NCI-H2227 (cell line): ENCODE results near the gene MYO5C.

Experiments
- DNase-seq: peaks from one replicate; lab custom pipeline; 2025; ENCODE audit not compliant: unreplicated experiment; lab: John Stamatoyannopoulos, UW

MYO5C gene

DNA sequence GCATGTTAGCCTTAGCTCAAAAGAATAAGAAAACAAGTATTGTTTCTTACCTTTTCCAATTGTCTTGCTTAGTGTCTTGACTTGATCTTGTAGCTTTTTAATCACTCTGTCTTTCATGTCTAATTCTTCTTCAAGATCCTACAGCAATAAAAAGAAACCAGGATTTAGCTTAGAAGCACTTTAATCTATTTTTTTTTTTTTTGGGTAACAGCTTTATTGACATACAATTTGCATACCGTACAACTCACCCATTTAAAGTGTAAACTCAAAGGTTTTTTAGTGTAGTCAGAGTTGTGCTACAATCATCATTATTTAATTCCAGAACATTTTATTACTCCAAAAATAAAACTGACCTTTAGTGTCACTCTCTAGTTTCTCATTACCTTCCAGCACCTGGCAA, 81.1 kb downstream of the MYO5C start:
- DNase-seq = no peak

DNA sequence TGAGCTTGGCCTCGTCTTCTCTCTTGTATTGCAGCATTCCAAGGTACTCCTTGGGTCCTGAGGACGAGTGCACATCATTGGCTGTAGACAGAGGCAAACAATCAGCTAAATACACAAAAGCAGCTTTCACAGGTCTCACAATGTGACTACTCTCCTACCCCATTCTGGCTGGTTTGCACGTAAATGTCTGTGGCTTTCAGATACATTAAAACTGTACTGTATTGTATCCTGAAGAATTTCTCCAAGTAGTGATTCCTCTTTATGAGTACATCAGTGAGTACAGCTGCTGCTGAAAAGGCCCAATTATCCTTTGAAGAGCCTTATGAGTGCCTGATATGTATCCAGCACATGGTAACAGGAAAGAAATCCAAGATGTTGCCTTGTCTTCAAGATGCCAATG, 82.4 kb downstream of the MYO5C start:
- DNase-seq = no peak

DNA sequence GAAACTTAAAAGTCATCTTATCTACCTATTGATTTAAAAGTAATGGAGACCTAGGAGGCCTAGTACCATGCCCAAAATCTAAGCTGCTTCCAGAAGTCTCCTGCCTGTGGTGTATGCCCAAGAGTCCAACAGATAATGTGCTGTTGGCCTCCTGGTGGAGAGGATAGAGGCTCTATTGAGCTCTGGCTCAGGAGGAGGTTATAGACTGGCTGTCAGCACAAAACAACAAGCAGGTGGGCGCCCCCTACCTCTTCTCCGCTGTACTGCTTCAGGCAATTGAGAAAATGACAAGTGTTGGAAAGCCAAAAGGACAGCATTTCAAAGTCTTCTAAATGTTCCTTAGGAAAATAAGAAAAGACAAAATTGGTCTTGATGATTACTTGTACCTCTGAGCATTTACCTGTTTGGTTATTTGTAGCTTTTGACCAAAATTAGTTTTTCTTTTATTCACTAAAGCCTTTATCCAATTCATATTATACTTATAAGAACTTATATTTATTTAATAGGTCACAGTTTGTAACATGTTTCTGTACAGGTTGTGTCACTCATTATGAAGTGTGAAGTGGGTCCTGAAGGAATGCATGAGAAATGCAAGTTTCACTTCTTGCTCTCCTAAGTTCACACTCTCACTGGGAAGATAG, 87.2 kb downstream of the MYO5C start:
- peak; percentile 46 for DNase-seq

DNA sequence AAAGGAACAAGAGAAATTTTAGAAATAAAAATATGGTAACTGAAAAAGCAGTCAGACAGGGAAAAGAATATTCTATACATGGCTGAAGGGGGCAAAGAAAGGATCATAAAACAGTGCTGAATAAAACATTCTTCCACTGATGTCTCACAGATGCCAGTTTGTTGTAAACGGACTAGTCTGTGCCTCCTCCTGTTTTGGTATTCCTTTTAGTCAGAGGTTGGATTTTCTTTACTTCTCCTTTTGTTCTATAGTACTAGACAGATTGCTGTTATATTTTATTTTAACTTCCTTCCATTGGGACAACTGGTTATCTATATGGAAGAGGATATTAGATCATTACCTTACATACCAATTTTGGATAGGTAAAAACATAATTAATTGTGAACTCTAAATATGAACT, 88.4 kb downstream of the MYO5C start:
- no peak for DNase-seq

DNA sequence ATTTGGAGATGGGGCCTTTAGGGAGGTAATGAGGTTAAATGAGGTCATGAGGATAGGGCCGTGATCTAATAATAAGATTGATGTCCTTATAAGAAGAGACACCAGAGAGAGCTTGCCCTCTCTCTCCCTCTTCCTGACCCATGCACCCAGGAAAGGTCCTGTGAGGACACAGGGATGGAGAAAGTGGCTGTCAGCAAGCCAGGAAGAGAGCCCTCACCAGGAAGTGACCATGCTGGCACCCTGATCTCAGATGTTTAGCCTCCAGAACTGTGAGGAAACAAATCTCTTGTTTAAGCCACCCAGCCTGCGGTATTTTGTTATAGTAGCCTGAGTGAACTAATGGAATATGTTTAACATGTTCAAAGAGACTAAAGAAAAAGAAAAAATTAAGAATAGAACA, 89.2 kb downstream of the MYO5C start:
- DNase-seq = no peak

DNA sequence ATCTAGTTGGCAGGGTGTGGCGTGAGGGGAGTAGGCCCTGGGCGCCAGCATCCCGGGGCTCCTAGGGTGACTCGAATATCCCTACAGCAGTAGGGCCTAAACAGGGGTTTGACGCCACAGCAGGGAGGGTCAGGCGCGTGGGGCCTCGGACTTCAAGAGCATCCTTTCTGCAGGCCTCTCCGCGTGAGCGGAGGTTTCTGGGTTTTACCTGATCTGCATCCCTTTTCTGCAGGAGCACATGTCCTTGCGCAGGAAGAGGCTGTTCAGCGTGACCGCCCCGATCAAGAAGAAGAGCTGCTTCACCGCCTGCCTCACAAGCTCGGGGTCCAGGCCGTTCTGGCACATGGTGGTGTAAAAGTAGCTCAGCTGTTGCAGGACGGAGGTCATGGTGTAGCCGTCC, 90.9 kb downstream of the MYO5C start:
- no peak for DNase-seq

DNA sequence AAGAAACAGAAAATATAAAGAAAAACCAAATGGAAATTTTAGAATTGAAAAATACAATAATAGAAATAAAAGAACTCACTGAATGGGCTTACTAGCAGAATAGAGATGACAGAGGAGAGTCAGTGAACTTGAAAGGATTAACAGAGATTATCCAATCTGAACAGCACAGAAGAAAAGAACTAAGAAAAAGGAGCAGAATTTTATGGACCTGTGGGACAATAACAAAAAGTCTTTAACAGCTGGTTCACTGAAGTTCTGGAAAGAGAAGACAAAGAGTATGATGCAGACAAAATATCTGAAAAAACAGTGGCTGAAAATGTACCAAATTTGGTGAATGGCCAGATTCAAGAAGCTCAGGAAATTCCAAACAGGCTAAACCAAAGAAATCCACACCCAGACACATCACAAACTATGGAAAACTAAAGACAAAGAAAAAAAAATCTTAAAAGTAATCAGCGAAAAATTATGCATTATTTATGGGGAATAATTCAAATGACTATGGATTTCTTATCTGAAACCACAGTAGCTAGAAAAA, 94.7 kb downstream of the MYO5C start:
- DNase-seq = no peak

DNA sequence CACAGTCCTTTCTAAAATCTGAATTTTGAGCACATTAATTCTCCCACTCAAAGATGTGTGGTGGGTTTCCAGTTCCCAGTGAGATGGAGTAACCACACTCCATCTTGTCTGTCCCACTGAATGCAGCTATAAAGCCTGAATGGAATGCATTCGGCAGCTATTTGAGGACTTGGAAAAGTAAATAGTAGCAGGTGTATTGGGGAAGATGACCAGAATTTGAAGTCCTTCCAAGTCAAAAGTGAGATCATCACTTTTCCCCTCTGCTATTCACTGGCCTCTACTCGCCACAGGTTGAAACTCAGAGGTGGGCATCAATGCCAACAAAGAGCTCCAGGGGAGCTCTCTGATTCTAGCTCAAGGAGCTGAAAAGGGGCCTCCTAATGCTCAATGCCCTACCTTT, 96.3 kb downstream of the MYO5C start:
- DNase-seq = no peak

DNA sequence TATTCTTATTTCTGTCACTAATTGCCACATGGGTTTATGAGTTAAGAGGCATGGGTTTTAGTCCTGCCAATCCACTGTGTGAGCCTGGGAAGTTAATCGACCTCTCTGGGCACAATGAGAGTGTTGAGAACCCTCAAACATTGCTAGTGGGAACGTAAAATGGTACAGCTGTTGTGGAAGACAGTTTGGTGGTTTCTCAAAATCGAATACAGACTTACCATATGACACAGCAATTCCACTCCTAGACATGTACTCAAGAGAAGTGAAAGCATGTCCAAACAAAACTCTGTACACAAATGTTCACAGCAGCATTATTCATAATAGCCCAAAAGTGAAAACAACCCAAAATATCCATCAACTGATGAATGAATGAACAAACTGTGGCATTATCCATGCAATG, 98.7 kb downstream of the MYO5C start:
- no peak for DNase-seq

DNA sequence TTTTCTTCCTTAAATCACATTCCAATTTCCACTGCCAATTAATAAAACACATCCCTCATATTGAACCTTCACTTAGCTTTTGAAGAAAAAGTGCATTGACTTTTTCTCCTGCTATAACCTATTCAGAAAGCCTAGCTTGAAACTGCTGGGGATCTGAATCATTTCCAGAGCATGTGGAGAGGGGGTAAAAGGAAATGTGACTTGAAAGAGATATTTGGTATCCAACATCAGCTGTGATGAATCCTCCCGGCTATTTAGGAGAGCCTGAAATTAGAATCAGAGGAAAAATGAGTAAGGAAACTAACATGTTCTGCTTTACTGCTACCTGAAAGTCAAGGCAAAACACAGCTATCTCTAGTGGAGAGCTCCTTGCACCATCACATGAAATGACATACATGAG, 101.8 kb downstream of the MYO5C start:
- DNase-seq = no peak

DNA sequence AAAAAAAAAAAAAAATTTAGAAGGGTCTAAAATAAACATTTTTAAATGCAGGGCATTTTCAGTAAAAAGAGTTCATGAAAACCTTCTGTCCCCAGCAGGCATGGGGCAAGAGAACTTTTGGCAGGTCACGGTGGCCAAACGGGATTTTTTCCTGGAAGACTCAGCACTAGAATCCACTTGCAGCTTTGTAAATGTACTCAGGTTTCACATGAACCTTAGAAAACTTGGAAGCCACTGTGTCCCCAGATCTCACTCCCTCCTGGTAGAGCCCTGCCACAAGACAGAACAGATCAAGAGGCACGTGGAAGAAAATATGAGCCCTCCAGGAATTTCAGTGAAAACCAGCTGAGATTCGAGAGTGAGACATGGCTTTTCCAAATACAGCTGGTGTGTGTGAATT, 102.3 kb downstream of the MYO5C start:
- DNase-seq = no peak

DNA sequence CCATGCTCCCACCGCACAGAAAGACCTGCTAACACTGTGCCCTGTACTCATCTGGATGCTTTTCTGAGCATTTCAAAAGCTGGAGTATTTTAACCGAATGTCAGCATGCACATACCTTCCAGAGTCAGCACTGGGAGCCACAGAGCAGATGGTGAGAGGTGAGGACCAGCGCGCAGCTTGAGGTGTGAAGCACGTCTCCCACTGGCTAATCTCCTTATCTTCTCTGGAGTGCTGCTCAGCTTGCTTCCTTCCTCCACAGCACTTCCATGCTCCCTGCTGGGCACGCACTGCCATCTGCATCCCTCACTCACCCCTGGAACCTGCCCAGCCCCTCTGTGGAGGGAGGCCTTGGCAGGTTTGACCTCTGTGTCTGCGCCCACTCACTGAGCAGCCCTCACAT, 104.4 kb downstream of the MYO5C start, which contains the start of gene GNB5:
TSS of gene GNB5 (minus strand) at position 186 of the 400 bp plus-strand sequence. CDS start 6,716 bp downstream, outside the sequence.
- DNase-seq = no peak

DNA sequence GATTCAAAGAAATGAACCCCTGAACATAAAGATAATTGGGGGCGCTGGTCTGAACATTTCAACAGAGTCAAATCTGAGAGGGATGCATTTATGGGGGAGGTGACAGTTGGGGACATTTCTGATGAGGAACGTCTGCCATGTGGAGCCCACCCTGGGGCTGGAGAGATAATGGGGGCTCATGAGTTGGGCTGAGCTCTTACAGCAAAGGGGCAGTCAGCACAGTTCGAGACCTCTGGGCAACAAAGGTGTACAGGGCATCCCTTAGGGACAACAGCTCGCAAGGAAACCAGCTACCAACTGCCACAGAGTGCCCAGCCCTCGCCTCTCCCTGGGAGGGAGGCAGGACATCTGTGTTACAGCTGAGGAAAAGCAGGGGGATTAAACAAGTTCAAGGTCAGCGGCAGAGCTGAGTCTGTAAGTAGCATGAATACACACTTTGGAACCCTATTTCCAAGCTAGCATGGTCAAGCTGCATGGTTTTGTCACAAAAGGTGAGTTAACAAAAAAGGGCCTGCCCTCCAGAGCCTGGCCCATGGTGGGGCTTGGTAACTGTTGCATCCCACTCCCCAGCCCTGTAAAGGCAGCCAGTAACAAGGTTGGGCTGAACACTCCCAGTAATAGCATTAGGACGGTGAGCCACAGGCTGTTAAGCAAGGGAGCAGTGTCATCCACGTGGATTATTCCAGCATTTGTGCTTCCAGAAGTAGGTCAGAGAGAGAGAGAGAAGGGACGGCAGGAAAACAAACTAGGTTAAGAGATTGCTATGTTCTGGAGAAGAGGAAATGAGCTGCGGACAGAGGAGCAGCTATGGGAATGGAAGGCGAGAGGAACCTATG, 108.7 kb downstream of the MYO5C start:
- DNase-seq = no peak

DNA sequence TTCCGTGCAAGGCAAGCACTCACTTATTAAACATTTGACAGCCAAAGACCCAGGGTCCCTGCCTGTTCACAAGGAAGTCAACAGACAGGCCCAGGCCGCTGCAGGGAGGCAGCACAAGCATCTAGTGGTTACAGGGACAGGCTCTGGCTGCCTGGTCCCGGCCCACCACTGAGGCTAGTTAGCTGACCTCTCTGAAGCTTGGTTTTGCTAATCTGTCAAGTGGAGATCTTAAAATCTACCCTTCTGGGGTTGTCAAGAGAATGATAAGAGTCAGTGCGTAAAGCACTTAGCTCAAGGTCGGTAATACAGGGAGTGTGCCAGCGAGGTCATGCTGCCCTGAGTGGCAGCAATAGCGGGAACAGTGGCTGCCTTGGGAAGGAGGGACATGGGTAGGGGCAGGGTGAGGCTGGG, 110.4 kb downstream of the MYO5C start:
- no peak for DNase-seq

DNA sequence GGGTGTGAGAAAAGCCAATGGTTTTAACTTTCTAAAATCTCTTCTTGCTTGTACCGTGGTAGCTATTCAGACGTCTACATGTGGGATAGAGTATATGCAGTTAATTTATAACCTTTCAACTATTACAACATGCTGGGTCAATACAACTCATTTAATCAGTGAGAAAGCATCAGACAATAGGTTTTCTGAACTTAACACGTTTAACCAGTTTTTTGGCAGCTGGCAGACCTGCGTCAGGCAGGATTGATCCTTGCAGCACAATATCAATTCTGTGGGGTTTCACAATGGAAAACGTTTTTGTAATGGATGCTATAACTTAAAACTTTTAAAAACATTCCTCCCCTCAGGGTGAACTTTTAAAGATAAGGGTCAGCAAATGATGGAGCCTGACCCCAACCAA, 110.9 kb downstream of the MYO5C start:
- no peak for DNase-seq

DNA sequence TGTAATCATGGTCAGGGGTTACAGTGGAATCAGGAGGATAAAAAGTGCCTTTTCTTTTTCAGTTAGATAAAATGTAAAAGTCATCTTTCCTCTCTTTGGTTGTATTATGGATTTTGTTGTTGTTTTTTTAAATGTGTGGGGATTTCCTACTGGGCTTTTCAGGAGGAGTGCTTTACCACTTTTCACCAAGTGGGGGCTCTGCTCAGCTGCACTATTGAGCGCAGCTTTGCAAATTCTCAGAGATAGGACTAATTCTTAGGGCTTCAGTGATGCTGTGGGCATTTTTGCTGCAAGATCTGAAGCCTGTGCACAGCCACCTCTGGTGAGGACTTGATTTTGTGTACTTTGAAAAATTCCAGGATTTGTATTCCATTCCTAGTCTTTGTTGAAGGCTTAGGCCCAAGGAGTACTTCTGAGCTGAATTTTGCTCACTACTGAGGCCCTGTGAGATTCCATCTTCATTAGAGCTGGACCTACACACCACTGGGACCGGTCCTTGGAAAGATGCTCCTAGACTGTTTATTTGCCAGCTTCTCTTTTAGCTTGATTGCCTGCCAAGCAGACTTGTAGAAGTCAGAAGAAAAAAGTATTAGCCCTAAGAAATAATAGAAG, 111.9 kb downstream of the MYO5C start:
- peak; percentile 14 for DNase-seq

DNA sequence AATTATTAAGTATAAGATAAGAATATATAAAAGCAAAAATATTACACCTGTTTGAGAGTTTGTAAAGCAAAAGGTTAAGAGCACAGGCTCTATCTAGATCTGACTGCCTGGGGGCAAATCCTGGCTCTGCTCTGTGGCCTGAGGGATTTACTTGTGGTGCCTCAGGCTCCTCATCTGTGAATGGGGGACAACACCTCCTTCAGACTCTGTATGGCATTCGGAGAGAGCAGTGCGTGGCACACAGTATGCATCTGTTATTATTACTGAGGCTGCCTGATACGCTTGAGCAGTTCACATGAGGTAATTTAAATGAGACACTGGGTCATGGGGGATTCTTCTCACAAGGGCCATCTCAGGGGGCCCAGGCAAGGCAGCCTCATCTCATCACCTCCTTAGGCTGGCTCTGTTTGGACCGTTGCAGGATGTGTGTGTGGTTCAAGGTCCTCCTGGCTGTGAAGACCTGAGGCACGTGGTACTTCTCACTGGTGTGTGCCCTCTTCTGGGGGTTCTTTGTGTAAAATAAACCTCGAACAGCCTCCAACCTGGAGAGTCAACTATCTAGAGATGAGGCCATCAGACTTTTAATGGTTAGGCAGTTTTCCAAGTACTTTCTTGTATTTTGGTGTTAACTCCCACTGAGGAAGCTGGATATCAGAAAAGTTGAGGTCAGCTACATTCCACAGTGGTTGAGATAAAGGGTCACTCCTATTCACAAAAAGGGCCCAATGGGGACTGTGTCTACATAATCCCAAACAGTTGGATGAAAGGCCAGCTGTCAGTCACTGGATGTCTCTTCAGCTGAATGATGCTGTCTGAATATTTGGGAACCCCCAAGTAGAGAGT, 113.4 kb downstream of the MYO5C start:
- DNase-seq = no peak

DNA sequence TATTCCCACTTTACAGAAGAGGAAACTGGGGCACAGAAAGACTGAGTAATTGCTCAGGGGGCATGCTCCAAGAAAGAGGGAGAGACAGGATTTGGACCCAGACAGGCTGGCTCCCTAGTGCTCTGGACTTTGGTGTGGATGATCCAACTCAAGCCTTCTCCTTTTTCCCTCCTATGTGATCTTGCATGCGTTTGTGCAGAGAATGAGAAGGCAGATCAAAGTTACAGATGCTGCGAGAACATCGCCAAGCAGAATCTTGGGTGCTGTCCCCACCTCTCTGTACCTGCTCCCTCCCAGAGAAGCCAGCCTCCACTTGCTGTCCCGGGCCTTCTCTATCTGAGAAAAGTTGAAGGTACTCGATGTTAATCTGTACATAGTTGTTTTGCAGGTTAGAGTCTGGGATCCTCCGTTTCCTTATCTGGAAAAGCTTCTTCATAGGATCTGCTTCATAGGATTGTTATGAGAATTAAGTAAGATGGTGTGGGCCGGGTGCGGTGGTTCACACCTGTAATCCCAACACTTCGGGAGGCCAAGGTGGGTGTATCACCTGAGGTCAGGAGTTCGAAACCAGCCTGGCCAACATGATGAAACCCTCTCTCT, 114.7 kb downstream of the MYO5C start:
- DNase-seq = no peak

DNA sequence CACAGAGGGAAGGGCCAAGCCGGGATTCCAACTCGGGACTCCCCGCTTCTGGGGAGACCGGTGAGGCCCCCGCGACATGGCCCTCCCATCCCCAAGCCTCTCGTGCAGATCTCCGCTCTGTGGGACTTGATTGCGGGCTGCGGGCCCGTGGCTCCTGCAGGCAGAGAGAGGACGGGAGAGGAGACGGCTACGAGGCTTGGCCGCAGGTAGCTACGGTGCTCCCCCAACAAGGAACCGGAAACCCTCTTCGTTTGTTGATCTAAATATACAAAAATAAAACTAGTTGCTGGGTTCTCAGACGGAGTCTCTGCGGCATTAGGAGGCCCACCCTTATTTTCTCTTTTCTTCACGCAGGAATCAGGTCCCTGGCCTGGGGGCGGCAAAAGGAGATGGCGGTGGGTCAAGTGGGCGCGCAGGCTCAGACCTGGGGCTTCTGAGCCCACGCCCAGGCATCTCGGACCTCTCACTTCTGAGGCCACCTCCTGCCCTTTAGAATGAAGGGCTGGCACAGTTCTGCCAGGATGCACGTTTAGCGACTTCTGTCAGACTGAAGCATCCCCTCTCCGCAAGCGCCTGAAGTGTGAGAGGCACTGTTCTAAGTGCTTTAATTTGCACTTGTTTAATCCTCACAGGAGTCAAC, 115.3 kb downstream of the MYO5C start:
- DNase-seq = peak; percentile 21
